ENCODE results near the gene FBH1.

FBH1 gene

GRCh38 chr10:5896208-5897052, 6.4 kb downstream of the FBH1 start:
- H3K4me3 ChIP-seq (replicated peaks; ENCODE audit: low read depth, low read length): no peak overlapping the region
- DNase-seq (ENCODE audit: extremely low read depth, low read depth): no peak
- no peak for TF ChIP-seq CTCF (IDR thresholded peaks at IDR 0.05; ENCODE audit: low read depth, low read length, missing control alignments)

GRCh38 chr10:5897053-5897340, 7.0 kb downstream of the FBH1 start:
- TF ChIP-seq CTCF (IDR thresholded peaks at IDR 0.05; ENCODE audit: low read depth, low read length, missing control alignments): no peak
- no peak for DNase-seq (ENCODE audit: extremely low read depth, low read depth)
- no peak overlapping the region for H3K4me3 ChIP-seq (replicated peaks; ENCODE audit: low read depth, low read length)

GRCh38 chr10:5897504-5897903, 7.5 kb downstream of the FBH1 start:
- no peak for DNase-seq (ENCODE audit: extremely low read depth, low read depth)
- TF ChIP-seq CTCF (IDR thresholded peaks at IDR 0.05; ENCODE audit: low read depth, low read length, missing control alignments): no peak
- no peak overlapping the region for H3K4me3 ChIP-seq (replicated peaks; ENCODE audit: low read depth, low read length)

- H3K4me3 ChIP-seq (replicated peaks; ENCODE audit: low read depth, low read length): no peak overlapping the region
- no peak for DNase-seq (ENCODE audit: extremely low read depth, low read depth)
- no peak for TF ChIP-seq CTCF (IDR thresholded peaks at IDR 0.05; ENCODE audit: low read depth, low read length, missing control alignments)
Observed at GRCh38 chr10:5898163-5898562, 8.1 kb downstream of the FBH1 start.

GRCh38 chr10:5900247-5900646, 10.2 kb downstream of the FBH1 start:
- no peak for TF ChIP-seq CTCF (IDR thresholded peaks at IDR 0.05; ENCODE audit: low read depth, low read length, missing control alignments)
- no peak overlapping the region for H3K4me3 ChIP-seq (replicated peaks; ENCODE audit: low read depth, low read length)
- DNase-seq (ENCODE audit: extremely low read depth, low read depth): no peak

GRCh38 chr10:5902511-5903274, 12.7 kb downstream of the FBH1 start:
- no peak for TF ChIP-seq CTCF (IDR thresholded peaks at IDR 0.05; ENCODE audit: low read depth, low read length, missing control alignments)
- no peak for DNase-seq (ENCODE audit: extremely low read depth, low read depth)

More at GRCh38 chr10:5902511-5903274, 12.7 kb downstream of the FBH1 start:
- H3K4me3 ChIP-seq (replicated peaks; ENCODE audit: low read depth, low read length): no peak overlapping the region

Data from HFF-Myc (cell line).